GM23338 (cell line): ENCODE data around the gene DCP1B. TPM values are rescaled to one million over a fixed set of nuclear protein-coding genes. Genes with fewer than 3 reads are reported as not detected.

Experiments used
- ATAC-seq: fragments of 200-7000 bp; cut with Tn5 transposase; 3 replicates; pipeline ENCODE4 v1.9.1; 2020
- DNase-seq: peaks from one replicate; pipeline ENCODE4 v3.0.0-alpha.2; 2015; ENCODE audit warnings: low spot score
- H2AFZ ChIP-seq: fragments of 200-600 bp; sonication (generic); 2 replicates; pipeline ENCODE4 v1.8.0; 2016; ENCODE audit warnings: antibody characterized with exemption, mild to moderate bottlenecking, moderate library complexity
- H3F3A ChIP-seq: fragments of 200-600 bp; sonication (generic); replicated peaks from 2 replicates; pipeline ENCODE4 v1.8.0; 2017; ENCODE audit warnings: antibody characterized with exemption, mixed run types, low read depth
- H3K27ac ChIP-seq: fragments of 200-600 bp; sonication (generic); 2 replicates; pipeline ENCODE4 v1.6.1; 2016; ENCODE audit warnings: low read depth
- H3K27me3 ChIP-seq: fragments of 200-600 bp; sonication (generic); 2 replicates; pipeline ENCODE4 v1.8.0; 2016; ENCODE audit warnings: mild to moderate bottlenecking, mixed run types, moderate library complexity; ENCODE audit not compliant: insufficient read depth
- H3K36me3 ChIP-seq: fragments of 200-600 bp; sonication (generic); 2 replicates; pipeline ENCODE4 v1.8.0; 2016; ENCODE audit warnings: mild to moderate bottlenecking; ENCODE audit not compliant: insufficient read depth
- H3K4me1 ChIP-seq: fragments of 200-600 bp; sonication (generic); 2 replicates; pipeline ENCODE4 v1.8.0; 2016; ENCODE audit warnings: mild to moderate bottlenecking, moderate library complexity; ENCODE audit not compliant: insufficient read depth
- H3K4me2 ChIP-seq: fragments of 200-600 bp; sonication (generic); 2 replicates; pipeline ENCODE4 v1.7.1; 2017; ENCODE audit warnings: mixed run types
- H3K4me3 ChIP-seq: fragments of 200-600 bp; sonication (generic); 2 replicates; pipeline ENCODE4 v1.6.1; 2016; ENCODE audit warnings: mixed run types
- H3K79me2 ChIP-seq: fragments of 200-600 bp; sonication (generic); replicated peaks from 2 replicates; pipeline ENCODE4 v1.8.0; 2017; ENCODE audit warnings: mild to moderate bottlenecking; ENCODE audit not compliant: insufficient read depth
- H3K9me2 ChIP-seq: fragments of 200-600 bp; sonication (generic); 2 replicates; pipeline ENCODE4 v1.8.0; 2017; ENCODE audit not compliant: insufficient read depth
- H4K20me1 ChIP-seq: fragments of 200-600 bp; sonication (generic); replicated peaks from 2 replicates; pipeline ENCODE4 v1.8.0; 2017; ENCODE audit warnings: mild to moderate bottlenecking; ENCODE audit not compliant: insufficient read depth
- H3K27ac Mint-ChIP-seq: 2 replicates; pipeline ENCODE4 v1.8.0; 2020; ENCODE audit warnings: inconsistent platforms, mild to moderate bottlenecking, moderate library complexity, mixed read lengths
- H3K27me3 Mint-ChIP-seq: 3 replicates; pipeline ENCODE4 v1.8.0; 2022; ENCODE audit warnings: low read depth, mild to moderate bottlenecking, moderate library complexity, mixed read lengths, inconsistent platforms; ENCODE audit not compliant: insufficient read depth, poor library complexity
- H3K36me3 Mint-ChIP-seq: 3 replicates; pipeline ENCODE4 v1.8.0; 2021; ENCODE audit warnings: low read depth, mild to moderate bottlenecking, inconsistent platforms, moderate library complexity, mixed read lengths
- H3K4me1 Mint-ChIP-seq: 3 replicates; pipeline ENCODE4 v1.8.0; 2020; ENCODE audit warnings: mild to moderate bottlenecking, inconsistent platforms, mixed read lengths
- H3K4me3 Mint-ChIP-seq: 3 replicates; pipeline ENCODE4 v1.8.0; 2021; ENCODE audit warnings: moderate library complexity, mild to moderate bottlenecking, inconsistent platforms, mixed read lengths
- H3K9me3 Mint-ChIP-seq: 3 replicates; pipeline ENCODE4 v1.8.0; 2020; ENCODE audit warnings: moderate library complexity, mild to moderate bottlenecking, inconsistent platforms, mixed read lengths
- CREB1 ChIP-seq: fragments of 250-450 bp; sonication (Bioruptor Pico); IDR thresholded peaks from 2 replicates; pipeline ENCODE4 v1.5.0; 2020; ENCODE audit warnings: low read depth, mild to moderate bottlenecking, moderate library complexity
- EZH2 ChIP-seq: fragments of 200-600 bp; sonication (generic); IDR thresholded peaks from one replicate; pipeline ENCODE4 v1.8.0; 2017; ENCODE audit warnings: antibody characterized with exemption, mild to moderate bottlenecking, low read depth; ENCODE audit not compliant: unreplicated experiment
- EZH2phosphoT487 ChIP-seq: fragments of 200-600 bp; sonication (generic); IDR thresholded peaks from one replicate; pipeline ENCODE4 v1.8.1; 2018; ENCODE audit warnings: antibody characterized with exemption; ENCODE audit not compliant: unreplicated experiment
- NANOG ChIP-seq: IDR thresholded peaks from 2 replicates; pipeline ENCODE4 v1.6.1; 2016; ENCODE audit warnings: antibody characterized with exemption, borderline replicate concordance
- POLR2AphosphoS5 ChIP-seq: IDR thresholded peaks from 2 replicates; pipeline ENCODE4 v1.6.1; 2016; ENCODE audit warnings: antibody characterized with exemption, low read depth
- ZNF114 ChIP-seq: fragments of 250-450 bp; sonication (Bioruptor Pico); IDR thresholded peaks from 2 replicates; pipeline ENCODE4 v1.5.0; 2020; ENCODE audit warnings: mild to moderate bottlenecking, moderate library complexity
- ZNF331 ChIP-seq: fragments of 250-450 bp; sonication (Bioruptor Pico); IDR thresholded peaks from 2 replicates; pipeline ENCODE4 v1.5.0; 2020; ENCODE audit warnings: low read depth, mild to moderate bottlenecking, moderate library complexity
- long read RNA-seq: library from polyadenylated mRNA; unstranded; transcript quantifications from one replicate; pipeline ENCODE4 v2.0.0, GENCODE V29; 2020; ENCODE audit not compliant: unreplicated experiment
- polyA plus RNA-seq: library from polyadenylated mRNA; unstranded; fragments of >200 nt; fragmentation: Nextera tagmentation; extraction: Ambion mirVana; gene quantifications from 2 replicates; pipeline ENCODE4 v1.2.1, GENCODE V29; 2016
- total RNA-seq: library from RNA; depleted of rRNA; stranded (reverse); fragments of >200 nt; shearing (Covaris generic); gene quantifications from 2 replicates; pipeline ENCODE4 v1.2.3, GENCODE V29; 2014; rRNA removed
- TF ChIP-seq, protein P1 (sequence below), 2 experiments: fragments of 200-600 bp in 1 of 2; sonication (generic) in 1 of 2; conservative IDR thresholded peaks; 2 replicates each; pipeline versions ENCODE4 v1.5.1 to v1.6.1; 2016 to 2017; ENCODE audit warnings: antibody characterized with exemption in 2 of 2, low read depth in 2 of 2, mild to moderate bottlenecking in 2 of 2, moderate library complexity in 1 of 2
- TF ChIP-seq, protein P2 (sequence below): fragments of 250-450 bp; sonication (Bioruptor Pico); IDR thresholded peaks from 2 replicates; pipeline ENCODE4 v1.5.0; 2020; ENCODE audit warnings: mild to moderate bottlenecking, moderate library complexity
- TF ChIP-seq, protein P3 (sequence below): IDR thresholded peaks from 2 replicates; pipeline ENCODE4 v1.6.1; 2016; ENCODE audit warnings: antibody characterized with exemption
- TF ChIP-seq, protein P4 (sequence below): IDR thresholded peaks from one replicate; pipeline ENCODE4 v1.6.1; 2018; ENCODE audit warnings: antibody characterized with exemption; ENCODE audit not compliant: unreplicated experiment

DCP1B gene
- total RNA-seq (28.6 and 29.8 TPM in 2 replicates), polyA plus RNA-seq (18.9 and 24.4 TPM in 2 replicates)
- long read RNA-seq, transcript DCP1B-201 (9 exons, 2,086 nt), result major isoform, 14 of 19 reads
- long read RNA-seq, partial matches to known transcripts, result 1 of 19 reads
- long read RNA-seq, other reads (novel, unspliced or antisense), result 2 of 19 reads

DNA sequence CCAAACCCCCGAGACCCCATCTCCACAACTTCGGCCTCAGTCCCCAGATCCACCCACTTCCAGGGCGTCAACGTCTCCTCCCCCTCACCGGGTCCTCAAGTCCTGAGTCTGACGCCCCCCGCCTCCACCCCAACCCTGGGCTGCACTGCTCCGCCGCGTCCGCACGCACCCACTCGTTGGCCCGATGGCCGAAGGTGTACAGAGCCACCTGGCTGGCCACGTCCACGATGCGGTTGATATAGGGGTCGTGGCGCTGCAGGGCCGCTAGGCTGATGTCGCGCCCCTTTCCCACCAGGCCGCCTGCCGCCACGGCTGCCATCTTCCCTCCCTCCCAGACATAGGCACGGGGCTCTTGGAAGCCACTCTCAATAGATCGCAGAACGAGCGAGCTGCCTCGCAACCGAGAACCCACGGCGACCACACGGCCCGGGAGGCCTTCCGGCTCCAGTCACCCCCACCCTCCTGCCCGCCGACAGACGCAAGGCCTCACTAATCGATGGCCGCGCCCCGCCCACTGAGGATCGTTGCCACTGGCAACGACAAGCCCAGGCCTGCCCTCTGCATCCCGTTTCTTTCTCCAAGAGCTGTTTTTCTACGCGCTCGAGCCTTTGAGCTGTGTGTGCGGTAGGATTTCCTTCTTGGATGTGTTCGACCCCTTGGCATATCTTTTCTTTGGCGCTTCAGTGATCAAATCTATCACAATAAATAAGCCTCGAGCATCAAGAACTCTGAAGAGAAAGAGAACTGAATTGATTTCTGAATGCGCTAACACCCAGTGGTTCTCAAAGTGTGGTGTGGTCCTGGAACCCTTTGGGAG, at the start of gene DCP1B:
Gene DCP1B (minus strand): TSS at position 345 of the 817 bp plus-strand sequence. CDS start 26 bp downstream, at position 319.
- no peaks in the 10 kb centered on the region for H4K20me1 ChIP-seq
- Mint-ChIP-seq H3K9me3 (no peaks in the 10 kb centered on the region), H3K27ac (peak within 1 kb of the TSS; percentile 97), H3K4me1 (peaks cover 36% of the 10 kb centered on the region), H3K27me3 (peaks cover 2% of the 10 kb centered on the region), H3K36me3 (no peaks in the 10 kb centered on the region), H3K4me3 (peak within 1 kb of the TSS; percentile 89)
- DNase-seq, result peak; percentile 98
- TF ChIP-seq, protein P1, sequence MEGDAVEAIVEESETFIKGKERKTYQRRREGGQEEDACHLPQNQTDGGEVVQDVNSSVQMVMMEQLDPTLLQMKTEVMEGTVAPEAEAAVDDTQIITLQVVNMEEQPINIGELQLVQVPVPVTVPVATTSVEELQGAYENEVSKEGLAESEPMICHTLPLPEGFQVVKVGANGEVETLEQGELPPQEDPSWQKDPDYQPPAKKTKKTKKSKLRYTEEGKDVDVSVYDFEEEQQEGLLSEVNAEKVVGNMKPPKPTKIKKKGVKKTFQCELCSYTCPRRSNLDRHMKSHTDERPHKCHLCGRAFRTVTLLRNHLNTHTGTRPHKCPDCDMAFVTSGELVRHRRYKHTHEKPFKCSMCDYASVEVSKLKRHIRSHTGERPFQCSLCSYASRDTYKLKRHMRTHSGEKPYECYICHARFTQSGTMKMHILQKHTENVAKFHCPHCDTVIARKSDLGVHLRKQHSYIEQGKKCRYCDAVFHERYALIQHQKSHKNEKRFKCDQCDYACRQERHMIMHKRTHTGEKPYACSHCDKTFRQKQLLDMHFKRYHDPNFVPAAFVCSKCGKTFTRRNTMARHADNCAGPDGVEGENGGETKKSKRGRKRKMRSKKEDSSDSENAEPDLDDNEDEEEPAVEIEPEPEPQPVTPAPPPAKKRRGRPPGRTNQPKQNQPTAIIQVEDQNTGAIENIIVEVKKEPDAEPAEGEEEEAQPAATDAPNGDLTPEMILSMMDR (conservative IDR thresholded peaks at IDR 0.05; ENCODE audit: low read depth in 2 of 2), result no peak; a peak in 1 of 4 replicates
- TF ChIP-seq, protein P2, sequence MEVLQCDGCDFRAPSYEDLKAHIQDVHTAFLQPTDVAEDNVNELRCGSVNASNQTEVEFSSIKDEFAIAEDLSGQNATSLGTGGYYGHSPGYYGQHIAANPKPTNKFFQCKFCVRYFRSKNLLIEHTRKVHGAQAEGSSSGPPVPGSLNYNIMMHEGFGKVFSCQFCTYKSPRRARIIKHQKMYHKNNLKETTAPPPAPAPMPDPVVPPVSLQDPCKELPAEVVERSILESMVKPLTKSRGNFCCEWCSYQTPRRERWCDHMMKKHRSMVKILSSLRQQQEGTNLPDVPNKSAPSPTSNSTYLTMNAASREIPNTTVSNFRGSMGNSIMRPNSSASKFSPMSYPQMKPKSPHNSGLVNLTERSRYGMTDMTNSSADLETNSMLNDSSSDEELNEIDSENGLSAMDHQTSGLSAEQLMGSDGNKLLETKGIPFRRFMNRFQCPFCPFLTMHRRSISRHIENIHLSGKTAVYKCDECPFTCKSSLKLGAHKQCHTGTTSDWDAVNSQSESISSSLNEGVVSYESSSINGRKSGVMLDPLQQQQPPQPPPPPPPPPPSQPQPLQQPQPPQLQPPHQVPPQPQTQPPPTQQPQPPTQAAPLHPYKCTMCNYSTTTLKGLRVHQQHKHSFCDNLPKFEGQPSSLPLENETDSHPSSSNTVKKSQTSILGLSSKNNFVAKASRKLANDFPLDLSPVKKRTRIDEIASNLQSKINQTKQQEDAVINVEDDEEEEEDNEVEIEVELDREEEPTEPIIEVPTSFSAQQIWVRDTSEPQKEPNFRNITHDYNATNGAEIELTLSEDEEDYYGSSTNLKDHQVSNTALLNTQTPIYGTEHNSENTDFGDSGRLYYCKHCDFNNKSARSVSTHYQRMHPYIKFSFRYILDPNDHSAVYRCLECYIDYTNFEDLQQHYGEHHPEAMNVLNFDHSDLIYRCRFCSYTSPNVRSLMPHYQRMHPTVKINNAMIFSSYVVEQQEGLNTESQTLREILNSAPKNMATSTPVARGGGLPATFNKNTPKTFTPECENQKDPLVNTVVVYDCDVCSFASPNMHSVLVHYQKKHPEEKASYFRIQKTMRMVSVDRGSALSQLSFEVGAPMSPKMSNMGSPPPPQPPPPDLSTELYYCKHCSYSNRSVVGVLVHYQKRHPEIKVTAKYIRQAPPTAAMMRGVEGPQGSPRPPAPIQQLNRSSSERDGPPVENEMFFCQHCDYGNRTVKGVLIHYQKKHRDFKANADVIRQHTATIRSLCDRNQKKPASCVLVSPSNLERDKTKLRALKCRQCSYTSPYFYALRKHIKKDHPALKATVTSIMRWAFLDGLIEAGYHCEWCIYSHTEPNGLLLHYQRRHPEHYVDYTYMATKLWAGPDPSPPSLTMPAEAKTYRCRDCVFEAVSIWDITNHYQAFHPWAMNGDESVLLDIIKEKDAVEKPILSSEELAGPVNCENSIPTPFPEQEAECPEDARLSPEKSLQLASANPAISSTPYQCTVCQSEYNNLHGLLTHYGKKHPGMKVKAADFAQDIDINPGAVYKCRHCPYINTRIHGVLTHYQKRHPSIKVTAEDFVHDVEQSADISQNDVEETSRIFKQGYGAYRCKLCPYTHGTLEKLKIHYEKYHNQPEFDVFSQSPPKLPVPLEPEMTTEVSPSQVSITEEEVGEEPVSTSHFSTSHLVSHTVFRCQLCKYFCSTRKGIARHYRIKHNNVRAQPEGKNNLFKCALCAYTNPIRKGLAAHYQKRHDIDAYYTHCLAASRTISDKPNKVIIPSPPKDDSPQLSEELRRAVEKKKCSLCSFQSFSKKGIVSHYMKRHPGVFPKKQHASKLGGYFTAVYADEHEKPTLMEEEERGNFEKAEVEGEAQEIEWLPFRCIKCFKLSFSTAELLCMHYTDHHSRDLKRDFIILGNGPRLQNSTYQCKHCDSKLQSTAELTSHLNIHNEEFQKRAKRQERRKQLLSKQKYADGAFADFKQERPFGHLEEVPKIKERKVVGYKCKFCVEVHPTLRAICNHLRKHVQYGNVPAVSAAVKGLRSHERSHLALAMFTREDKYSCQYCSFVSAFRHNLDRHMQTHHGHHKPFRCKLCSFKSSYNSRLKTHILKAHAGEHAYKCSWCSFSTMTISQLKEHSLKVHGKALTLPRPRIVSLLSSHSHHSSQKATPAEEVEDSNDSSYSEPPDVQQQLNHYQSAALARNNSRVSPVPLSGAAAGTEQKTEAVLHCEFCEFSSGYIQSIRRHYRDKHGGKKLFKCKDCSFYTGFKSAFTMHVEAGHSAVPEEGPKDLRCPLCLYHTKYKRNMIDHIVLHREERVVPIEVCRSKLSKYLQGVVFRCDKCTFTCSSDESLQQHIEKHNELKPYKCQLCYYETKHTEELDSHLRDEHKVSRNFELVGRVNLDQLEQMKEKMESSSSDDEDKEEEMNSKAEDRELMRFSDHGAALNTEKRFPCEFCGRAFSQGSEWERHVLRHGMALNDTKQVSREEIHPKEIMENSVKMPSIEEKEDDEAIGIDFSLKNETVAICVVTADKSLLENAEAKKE, result no peak
- no peak for TF ChIP-seq EZH2phosphoT487
- TF ChIP-seq EZH2, result no peak
- TF ChIP-seq, protein P3, sequence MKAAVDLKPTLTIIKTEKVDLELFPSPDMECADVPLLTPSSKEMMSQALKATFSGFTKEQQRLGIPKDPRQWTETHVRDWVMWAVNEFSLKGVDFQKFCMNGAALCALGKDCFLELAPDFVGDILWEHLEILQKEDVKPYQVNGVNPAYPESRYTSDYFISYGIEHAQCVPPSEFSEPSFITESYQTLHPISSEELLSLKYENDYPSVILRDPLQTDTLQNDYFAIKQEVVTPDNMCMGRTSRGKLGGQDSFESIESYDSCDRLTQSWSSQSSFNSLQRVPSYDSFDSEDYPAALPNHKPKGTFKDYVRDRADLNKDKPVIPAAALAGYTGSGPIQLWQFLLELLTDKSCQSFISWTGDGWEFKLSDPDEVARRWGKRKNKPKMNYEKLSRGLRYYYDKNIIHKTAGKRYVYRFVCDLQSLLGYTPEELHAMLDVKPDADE, result peak; percentile 68; the same call in 1 of the 2 replicates
- no peak for TF ChIP-seq NANOG
- TF ChIP-seq CREB1 (CRISPR knock-in tag), result peak; percentile 13; the same call in 1 of the 2 replicates
- TF ChIP-seq ZNF114 (CRISPR knock-in tag), result no peak
- TF ChIP-seq ZNF331 (CRISPR knock-in tag), result no peak
- TF ChIP-seq POLR2AphosphoS5, result peak; percentile 85
- TF ChIP-seq, protein P4, sequence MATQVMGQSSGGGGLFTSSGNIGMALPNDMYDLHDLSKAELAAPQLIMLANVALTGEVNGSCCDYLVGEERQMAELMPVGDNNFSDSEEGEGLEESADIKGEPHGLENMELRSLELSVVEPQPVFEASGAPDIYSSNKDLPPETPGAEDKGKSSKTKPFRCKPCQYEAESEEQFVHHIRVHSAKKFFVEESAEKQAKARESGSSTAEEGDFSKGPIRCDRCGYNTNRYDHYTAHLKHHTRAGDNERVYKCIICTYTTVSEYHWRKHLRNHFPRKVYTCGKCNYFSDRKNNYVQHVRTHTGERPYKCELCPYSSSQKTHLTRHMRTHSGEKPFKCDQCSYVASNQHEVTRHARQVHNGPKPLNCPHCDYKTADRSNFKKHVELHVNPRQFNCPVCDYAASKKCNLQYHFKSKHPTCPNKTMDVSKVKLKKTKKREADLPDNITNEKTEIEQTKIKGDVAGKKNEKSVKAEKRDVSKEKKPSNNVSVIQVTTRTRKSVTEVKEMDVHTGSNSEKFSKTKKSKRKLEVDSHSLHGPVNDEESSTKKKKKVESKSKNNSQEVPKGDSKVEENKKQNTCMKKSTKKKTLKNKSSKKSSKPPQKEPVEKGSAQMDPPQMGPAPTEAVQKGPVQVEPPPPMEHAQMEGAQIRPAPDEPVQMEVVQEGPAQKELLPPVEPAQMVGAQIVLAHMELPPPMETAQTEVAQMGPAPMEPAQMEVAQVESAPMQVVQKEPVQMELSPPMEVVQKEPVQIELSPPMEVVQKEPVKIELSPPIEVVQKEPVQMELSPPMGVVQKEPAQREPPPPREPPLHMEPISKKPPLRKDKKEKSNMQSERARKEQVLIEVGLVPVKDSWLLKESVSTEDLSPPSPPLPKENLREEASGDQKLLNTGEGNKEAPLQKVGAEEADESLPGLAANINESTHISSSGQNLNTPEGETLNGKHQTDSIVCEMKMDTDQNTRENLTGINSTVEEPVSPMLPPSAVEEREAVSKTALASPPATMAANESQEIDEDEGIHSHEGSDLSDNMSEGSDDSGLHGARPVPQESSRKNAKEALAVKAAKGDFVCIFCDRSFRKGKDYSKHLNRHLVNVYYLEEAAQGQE, result no peak
- H3K4me2 ChIP-seq, result peak within 1 kb of the TSS; percentile 94
- H2AFZ ChIP-seq, result peak within 1 kb of the TSS; percentile 89; the same call in 1 of the 2 replicates
- H3K27ac ChIP-seq, result peak within 1 kb of the TSS; percentile 95
- H3K9me2 ChIP-seq, result no peaks in the 10 kb centered on the region
- peaks cover 26% of the 10 kb centered on the region for H3K4me1 ChIP-seq
- H3F3A ChIP-seq, result no peaks in the 10 kb centered on the region
- peaks cover 44% of the 10 kb centered on the region for H3K79me2 ChIP-seq
- H3K4me3 ChIP-seq, result peak within 1 kb of the TSS; percentile 94
- no peaks in the 10 kb centered on the region for H3K27me3 ChIP-seq
- H3K36me3 ChIP-seq, result no peaks in the 10 kb centered on the region
- peak; percentile 99 for ATAC-seq
